Measurements from ENCODE around the gene RRM2. TPM values are rescaled to one million over a fixed set of nuclear protein-coding genes. Genes with fewer than 3 reads are reported as not detected.

Gene RRM2
- total and polyA plus RNA-seq, 2 experiments from 2014 or later, result 108 to 119 TPM

DNA sequence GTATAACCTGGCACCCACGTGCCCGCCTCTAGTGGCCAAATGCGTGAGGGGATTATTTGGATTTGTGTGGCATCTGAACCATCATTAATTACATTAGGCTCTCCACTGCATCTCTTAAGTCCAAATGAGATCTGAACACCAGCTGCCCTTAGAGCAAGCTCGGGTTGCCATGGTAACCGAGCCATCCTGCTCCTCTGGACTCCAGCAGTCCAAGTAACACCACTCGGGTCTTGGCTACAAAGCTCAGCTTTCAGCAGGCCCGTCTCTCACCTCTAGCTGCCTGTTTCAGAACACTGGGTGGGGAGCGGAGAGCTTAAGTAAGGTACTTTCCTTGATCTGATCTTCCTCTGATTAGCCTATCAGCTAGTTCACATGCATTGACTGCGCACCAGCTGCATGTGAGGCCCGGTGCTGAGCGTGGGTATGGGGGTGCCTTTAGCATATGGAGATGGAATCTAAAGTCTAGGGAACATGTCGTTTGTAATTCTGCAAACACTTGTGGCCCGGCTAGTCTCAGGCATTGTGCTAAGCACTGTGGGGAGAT lies 28.2 kb upstream of the RRM2 start:
- no peaks in the 10 kb centered on the region for H3K9me2 ChIP-seq (ENCODE audit: insufficient read depth)
- no peaks in the 10 kb centered on the region for H3K27me3 ChIP-seq (ENCODE audit: insufficient read depth)
- H3K4me1 ChIP-seq (ENCODE audit: insufficient read depth), result no peaks in the 10 kb centered on the region; the same call in 1 of the 2 replicates
- H3K79me2 ChIP-seq (replicated peaks; ENCODE audit: insufficient read depth), result no peaks in the 10 kb centered on the region
- H3K4me3 Mint-ChIP-seq, result no peak overlapping the region
- H2AFZ ChIP-seq, result no peak overlapping the region
- H3K4me3 ChIP-seq, result no peak overlapping the region
- peaks cover 12% of the 10 kb centered on the region for H3K27me3 Mint-ChIP-seq (ENCODE audit: insufficient read depth, low read depth, poor library complexity)
- no peaks in the 10 kb centered on the region for H3K36me3 ChIP-seq (ENCODE audit: insufficient read depth)
- H4K20me1 ChIP-seq (replicated peaks; ENCODE audit: insufficient read depth), result no peaks in the 10 kb centered on the region
- DNase-seq (ENCODE audit: low spot score) (peak; percentile 42), ATAC-seq (no peak)
- H3K4me2 ChIP-seq, result no peak overlapping the region
- H3K9me3 Mint-ChIP-seq, result 0 out of 3 replicates have a peak, but pooled peaks cover 8% of the 10 kb centered on the region
- peaks cover 34% of the 10 kb centered on the region for H3K4me1 Mint-ChIP-seq
- TF ChIP-seq, protein P1, sequence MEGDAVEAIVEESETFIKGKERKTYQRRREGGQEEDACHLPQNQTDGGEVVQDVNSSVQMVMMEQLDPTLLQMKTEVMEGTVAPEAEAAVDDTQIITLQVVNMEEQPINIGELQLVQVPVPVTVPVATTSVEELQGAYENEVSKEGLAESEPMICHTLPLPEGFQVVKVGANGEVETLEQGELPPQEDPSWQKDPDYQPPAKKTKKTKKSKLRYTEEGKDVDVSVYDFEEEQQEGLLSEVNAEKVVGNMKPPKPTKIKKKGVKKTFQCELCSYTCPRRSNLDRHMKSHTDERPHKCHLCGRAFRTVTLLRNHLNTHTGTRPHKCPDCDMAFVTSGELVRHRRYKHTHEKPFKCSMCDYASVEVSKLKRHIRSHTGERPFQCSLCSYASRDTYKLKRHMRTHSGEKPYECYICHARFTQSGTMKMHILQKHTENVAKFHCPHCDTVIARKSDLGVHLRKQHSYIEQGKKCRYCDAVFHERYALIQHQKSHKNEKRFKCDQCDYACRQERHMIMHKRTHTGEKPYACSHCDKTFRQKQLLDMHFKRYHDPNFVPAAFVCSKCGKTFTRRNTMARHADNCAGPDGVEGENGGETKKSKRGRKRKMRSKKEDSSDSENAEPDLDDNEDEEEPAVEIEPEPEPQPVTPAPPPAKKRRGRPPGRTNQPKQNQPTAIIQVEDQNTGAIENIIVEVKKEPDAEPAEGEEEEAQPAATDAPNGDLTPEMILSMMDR (conservative IDR thresholded peaks at IDR 0.05; ENCODE audit: low read depth in 2 of 2), result no peak
- TF ChIP-seq CREB1 (CRISPR knock-in tag; IDR thresholded peaks at IDR 0.05; ENCODE audit: low read depth) (no peak), NANOG (IDR thresholded peaks at IDR 0.05; ENCODE audit: borderline replicate concordance) (no peak), STAT1 (IDR thresholded peaks at IDR 0.05; ENCODE audit: unreplicated experiment) (no peak), JUNB (IDR thresholded peaks at IDR 0.05; ENCODE audit: unreplicated experiment) (no peak)
- TF ChIP-seq, protein P2, sequence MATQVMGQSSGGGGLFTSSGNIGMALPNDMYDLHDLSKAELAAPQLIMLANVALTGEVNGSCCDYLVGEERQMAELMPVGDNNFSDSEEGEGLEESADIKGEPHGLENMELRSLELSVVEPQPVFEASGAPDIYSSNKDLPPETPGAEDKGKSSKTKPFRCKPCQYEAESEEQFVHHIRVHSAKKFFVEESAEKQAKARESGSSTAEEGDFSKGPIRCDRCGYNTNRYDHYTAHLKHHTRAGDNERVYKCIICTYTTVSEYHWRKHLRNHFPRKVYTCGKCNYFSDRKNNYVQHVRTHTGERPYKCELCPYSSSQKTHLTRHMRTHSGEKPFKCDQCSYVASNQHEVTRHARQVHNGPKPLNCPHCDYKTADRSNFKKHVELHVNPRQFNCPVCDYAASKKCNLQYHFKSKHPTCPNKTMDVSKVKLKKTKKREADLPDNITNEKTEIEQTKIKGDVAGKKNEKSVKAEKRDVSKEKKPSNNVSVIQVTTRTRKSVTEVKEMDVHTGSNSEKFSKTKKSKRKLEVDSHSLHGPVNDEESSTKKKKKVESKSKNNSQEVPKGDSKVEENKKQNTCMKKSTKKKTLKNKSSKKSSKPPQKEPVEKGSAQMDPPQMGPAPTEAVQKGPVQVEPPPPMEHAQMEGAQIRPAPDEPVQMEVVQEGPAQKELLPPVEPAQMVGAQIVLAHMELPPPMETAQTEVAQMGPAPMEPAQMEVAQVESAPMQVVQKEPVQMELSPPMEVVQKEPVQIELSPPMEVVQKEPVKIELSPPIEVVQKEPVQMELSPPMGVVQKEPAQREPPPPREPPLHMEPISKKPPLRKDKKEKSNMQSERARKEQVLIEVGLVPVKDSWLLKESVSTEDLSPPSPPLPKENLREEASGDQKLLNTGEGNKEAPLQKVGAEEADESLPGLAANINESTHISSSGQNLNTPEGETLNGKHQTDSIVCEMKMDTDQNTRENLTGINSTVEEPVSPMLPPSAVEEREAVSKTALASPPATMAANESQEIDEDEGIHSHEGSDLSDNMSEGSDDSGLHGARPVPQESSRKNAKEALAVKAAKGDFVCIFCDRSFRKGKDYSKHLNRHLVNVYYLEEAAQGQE (IDR thresholded peaks at IDR 0.05; ENCODE audit: unreplicated experiment), result no peak
- TF ChIP-seq, protein P3, sequence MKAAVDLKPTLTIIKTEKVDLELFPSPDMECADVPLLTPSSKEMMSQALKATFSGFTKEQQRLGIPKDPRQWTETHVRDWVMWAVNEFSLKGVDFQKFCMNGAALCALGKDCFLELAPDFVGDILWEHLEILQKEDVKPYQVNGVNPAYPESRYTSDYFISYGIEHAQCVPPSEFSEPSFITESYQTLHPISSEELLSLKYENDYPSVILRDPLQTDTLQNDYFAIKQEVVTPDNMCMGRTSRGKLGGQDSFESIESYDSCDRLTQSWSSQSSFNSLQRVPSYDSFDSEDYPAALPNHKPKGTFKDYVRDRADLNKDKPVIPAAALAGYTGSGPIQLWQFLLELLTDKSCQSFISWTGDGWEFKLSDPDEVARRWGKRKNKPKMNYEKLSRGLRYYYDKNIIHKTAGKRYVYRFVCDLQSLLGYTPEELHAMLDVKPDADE (IDR thresholded peaks at IDR 0.05), result no peak
- no peaks in the 10 kb centered on the region for H3F3A ChIP-seq (replicated peaks; ENCODE audit: low read depth)
- H3K27ac Mint-ChIP-seq, result no peak overlapping the region
- H3K36me3 Mint-ChIP-seq (ENCODE audit: low read depth), result no peaks in the 10 kb centered on the region
- no peak overlapping the region for H3K27ac ChIP-seq (ENCODE audit: low read depth)

DNA sequence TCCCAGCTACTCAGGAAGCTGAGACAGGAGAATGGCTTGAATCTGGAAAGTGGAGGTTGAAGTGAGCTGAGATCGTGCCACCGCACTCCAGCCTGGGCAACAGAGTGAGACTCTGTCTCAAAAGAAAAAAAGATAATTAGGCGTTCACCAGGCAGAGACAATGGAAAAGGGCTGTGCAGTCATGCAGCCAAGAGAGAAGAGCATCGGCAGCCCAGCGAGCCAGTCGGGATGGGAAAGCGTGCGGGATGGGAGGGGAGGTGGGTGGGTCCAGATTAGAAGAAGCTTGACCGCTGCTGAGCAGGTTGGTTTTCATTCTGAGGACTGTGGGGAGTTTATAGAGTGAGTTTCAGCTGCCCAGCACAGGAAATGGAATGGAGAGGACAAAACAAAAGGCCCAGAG lies 27.4 kb upstream of the RRM2 start:
- Mint-ChIP-seq H3K27ac (no peak overlapping the region), H3K4me1 (peaks cover 27% of the 10 kb centered on the region), H3K4me3 (no peak overlapping the region), H3K36me3 (ENCODE audit: low read depth) (no peaks in the 10 kb centered on the region), H3K9me3 (0 out of 3 replicates have a peak, but pooled peaks cover 8% of the 10 kb centered on the region), H3K27me3 (ENCODE audit: insufficient read depth, low read depth, poor library complexity) (peaks cover 12% of the 10 kb centered on the region)
- H3K79me2 ChIP-seq (replicated peaks; ENCODE audit: insufficient read depth), result no peaks in the 10 kb centered on the region
- no peak overlapping the region for H3K4me2 ChIP-seq
- DNase-seq (ENCODE audit: low spot score) (no peak), ATAC-seq (no peak)
- no peak overlapping the region for H3K27ac ChIP-seq (ENCODE audit: low read depth)
- no peak overlapping the region for H2AFZ ChIP-seq
- H3K4me3 ChIP-seq, result no peak overlapping the region
- H3K27me3 ChIP-seq (ENCODE audit: insufficient read depth), result no peaks in the 10 kb centered on the region
- H3K4me1 ChIP-seq (ENCODE audit: insufficient read depth), result no peaks in the 10 kb centered on the region; the same call in 1 of the 2 replicates
- H4K20me1 ChIP-seq (replicated peaks; ENCODE audit: insufficient read depth), result no peaks in the 10 kb centered on the region
- H3K9me2 ChIP-seq (ENCODE audit: insufficient read depth), result no peaks in the 10 kb centered on the region
- H3K36me3 ChIP-seq (ENCODE audit: insufficient read depth), result no peaks in the 10 kb centered on the region
- no peaks in the 10 kb centered on the region for H3F3A ChIP-seq (replicated peaks; ENCODE audit: low read depth)
- TF ChIP-seq, protein P3 (IDR thresholded peaks at IDR 0.05), result no peak
- TF ChIP-seq EZH2 (IDR thresholded peaks at IDR 0.05; ENCODE audit: low read depth, unreplicated experiment) (no peak), EZH2phosphoT487 (IDR thresholded peaks at IDR 0.05; ENCODE audit: unreplicated experiment) (no peak), ZNF114 (CRISPR knock-in tag; IDR thresholded peaks at IDR 0.05) (no peak), NANOG (IDR thresholded peaks at IDR 0.05; ENCODE audit: borderline replicate concordance) (no peak), POLR2AphosphoS5 (IDR thresholded peaks at IDR 0.05; ENCODE audit: low read depth) (no peak), STAT1 (IDR thresholded peaks at IDR 0.05; ENCODE audit: unreplicated experiment) (no peak), JUNB (IDR thresholded peaks at IDR 0.05; ENCODE audit: unreplicated experiment) (no peak), CREB1 (CRISPR knock-in tag; IDR thresholded peaks at IDR 0.05; ENCODE audit: low read depth) (no peak)
- TF ChIP-seq, protein P1 (conservative IDR thresholded peaks at IDR 0.05; ENCODE audit: low read depth in 2 of 2), result no peak
